Mucosa of rectum (tissue), 2 donors: ENCODE results near the gene NGEF.

Experiments used
- H3K27ac ChIP-seq, 2 donors: one replicate each; pipeline ENCODE4 v1.7.0; 2013; ENCODE audit warnings: inconsistent platforms in 2 of 2, low read depth in 2 of 2, low read length in 2 of 2
- H3K27me3 ChIP-seq, 2 donors: one replicate each; pipeline ENCODE4 v1.7.0; 2013; ENCODE audit warnings: low read length in 2 of 2; ENCODE audit not compliant: control insufficient read depth in 2 of 2, insufficient read depth in 2 of 2
- H3K36me3 ChIP-seq, 2 donors: one replicate each; pipeline ENCODE4 v1.7.0; 2013; ENCODE audit warnings: low read length in 2 of 2; ENCODE audit not compliant: control insufficient read depth in 2 of 2, insufficient read depth in 2 of 2
- H3K4me1 ChIP-seq, 2 donors: one replicate each; pipeline ENCODE4 v1.7.0; 2013; ENCODE audit warnings: low read length in 2 of 2, mild to moderate bottlenecking in 1 of 2; ENCODE audit not compliant: control insufficient read depth in 2 of 2, insufficient read depth in 2 of 2
- H3K4me3 ChIP-seq, 2 donors: one replicate each; pipeline ENCODE4 v1.7.0; 2013; ENCODE audit warnings: low read length in 2 of 2
- H3K9ac ChIP-seq, 2 donors: one replicate each; pipeline ENCODE4 v1.7.0; 2013; ENCODE audit warnings: low read length in 2 of 2, low read depth in 1 of 2, mild to moderate bottlenecking in 1 of 2
- H3K9me3 ChIP-seq, 2 donors: one replicate each; pipeline ENCODE4 v1.7.0; 2013; ENCODE audit warnings: low read length in 2 of 2; ENCODE audit not compliant: control insufficient read depth in 2 of 2
- donor health status: healthy.
- donor health status: Normal muscosa, but diverticular disease.

NGEF gene

DNA sequence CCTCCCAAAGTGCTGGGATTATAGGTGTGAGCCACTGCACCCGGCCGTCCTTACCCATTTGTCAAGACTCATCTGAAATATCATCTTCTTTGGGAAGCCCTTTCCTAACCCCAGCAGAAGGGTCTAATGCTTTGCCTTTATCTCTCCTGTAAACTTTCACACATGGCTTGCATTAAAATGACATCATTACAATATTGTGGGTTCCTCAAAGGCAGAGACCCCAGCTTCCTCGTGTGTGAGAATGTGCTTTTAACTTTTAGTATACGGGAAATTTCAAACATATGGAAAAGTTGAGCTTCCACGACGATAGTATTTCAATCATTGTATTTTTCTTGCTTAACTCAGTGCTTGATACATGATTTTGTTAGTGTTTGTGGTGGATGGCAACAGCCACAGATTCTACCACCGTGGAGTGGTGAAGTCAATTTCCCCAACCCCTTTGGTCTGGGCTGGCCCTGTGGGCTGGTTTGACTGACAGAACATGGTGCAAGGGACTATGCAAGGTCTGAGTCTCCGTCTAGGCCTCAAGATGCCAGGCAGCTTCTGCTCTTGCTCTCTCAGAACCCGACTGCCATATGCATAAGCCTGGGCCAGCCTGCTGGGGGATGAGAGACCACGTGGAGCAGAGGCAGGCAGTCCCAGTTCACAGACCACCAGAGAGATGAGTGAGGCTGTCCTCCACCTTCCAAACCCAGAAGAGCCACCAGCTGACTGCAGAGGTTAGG is 39.9 kb downstream of the NGEF start:
- Histone ChIP-seq H3K27me3 (no peaks in the 10 kb centered on the region), H3K9ac (no peak overlapping the region), H3K36me3 (peaks cover 7 to 15% of the 10 kb centered on the region in 2 donors), H3K4me1 (no peaks in the 10 kb centered on the region), H3K4me3 (no peak overlapping the region), H3K9me3 (no peaks in the 10 kb centered on the region), H3K27ac (no peak overlapping the region)

DNA sequence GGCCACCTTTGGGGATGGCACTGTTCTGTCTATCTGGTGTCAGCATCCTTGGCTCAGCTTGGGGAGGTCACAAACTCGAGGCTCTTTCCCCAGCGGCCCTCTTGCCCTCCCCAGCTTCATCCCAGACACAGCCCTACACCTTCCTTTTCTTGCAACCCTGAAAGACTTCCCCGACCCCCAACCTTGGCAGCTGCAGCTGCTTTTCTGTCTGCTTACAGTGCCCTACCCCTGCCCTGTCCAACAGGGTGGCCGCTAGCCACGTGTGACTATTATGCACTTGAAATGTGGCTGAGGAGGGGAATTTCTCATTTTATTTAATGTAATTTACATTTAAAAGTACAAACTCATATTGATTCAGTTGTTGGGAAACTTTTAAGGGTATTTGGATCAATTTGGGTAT is 41.3 kb downstream of the NGEF start:
- no peak overlapping the region for H3K4me3 ChIP-seq

GRCh38 chr2:232970051-232970450 is 43.0 kb downstream of the NGEF start:
- H3K27me3 ChIP-seq: no peaks in the 10 kb centered on the region
- H3K4me1 ChIP-seq: no peaks in the 10 kb centered on the region
- no peak overlapping the region for H3K9ac ChIP-seq
- H3K36me3 ChIP-seq: peaks cover 7 to 15% of the 10 kb centered on the region in 2 donors
- H3K4me3 ChIP-seq: no peak overlapping the region
- no peaks in the 10 kb centered on the region for H3K9me3 ChIP-seq
- no peak overlapping the region for H3K27ac ChIP-seq

More for the DNA sequence above, 41.3 kb downstream of the NGEF start:
- Histone ChIP-seq H3K9me3 (no peaks in the 10 kb centered on the region), H3K27ac (no peak overlapping the region), H3K4me1 (no peaks in the 10 kb centered on the region), H3K9ac (no peak overlapping the region), H3K27me3 (no peaks in the 10 kb centered on the region), H3K36me3 (peaks cover 7 to 15% of the 10 kb centered on the region in 2 donors)

DNA sequence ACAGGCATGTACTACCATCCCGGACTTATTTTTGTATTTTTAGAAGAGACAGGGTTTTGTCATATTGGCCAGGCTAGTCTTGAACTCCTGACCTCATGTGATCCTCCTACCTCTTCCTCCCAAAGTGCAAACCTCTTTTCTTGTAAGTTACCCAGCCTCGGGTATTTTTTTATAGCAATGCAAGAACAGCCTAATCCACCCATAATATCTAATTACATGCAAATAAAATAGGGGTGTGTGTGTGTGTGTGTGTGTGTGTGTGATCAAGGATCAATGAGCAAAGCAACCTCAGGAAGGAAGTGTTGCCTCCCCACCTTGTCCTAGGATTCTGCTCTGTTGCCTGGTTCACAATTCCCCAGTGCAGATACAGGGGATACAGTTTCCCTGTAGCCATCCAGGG is 45.6 kb downstream of the NGEF start:
- no peaks in the 10 kb centered on the region for H3K27me3 ChIP-seq
- no peak overlapping the region for H3K27ac ChIP-seq
- H3K9ac ChIP-seq: no peak overlapping the region
- H3K36me3 ChIP-seq: peaks cover 3 to 7% of the 10 kb centered on the region in 2 donors
- H3K4me3 ChIP-seq: no peak overlapping the region
- H3K4me1 ChIP-seq: no peaks in the 10 kb centered on the region
- no peaks in the 10 kb centered on the region for H3K9me3 ChIP-seq

GRCh38 chr2:232966122-232966521 is 46.9 kb downstream of the NGEF start:
- Histone ChIP-seq H3K4me3 (no peak overlapping the region), H3K9me3 (no peaks in the 10 kb centered on the region), H3K36me3 (peaks cover 3 to 7% of the 10 kb centered on the region in 2 donors), H3K9ac (no peak overlapping the region), H3K4me1 (no peaks in the 10 kb centered on the region), H3K27ac (no peak overlapping the region), H3K27me3 (no peaks in the 10 kb centered on the region)

GRCh38 chr2:232963913-232964312 is 49.1 kb downstream of the NGEF start:
- H3K36me3 ChIP-seq: peaks cover 3 to 5% of the 10 kb centered on the region in 2 donors

GRCh38 chr2:232960862-232961261 is 52.2 kb downstream of the NGEF start:
- H3K36me3 ChIP-seq: peaks cover 3 to 8% of the 10 kb centered on the region in 2 donors
- no peak overlapping the region for H3K4me3 ChIP-seq
- H3K9me3 ChIP-seq: no peaks in the 10 kb centered on the region
- H3K4me1 ChIP-seq: no peaks in the 10 kb centered on the region
- H3K27ac ChIP-seq: no peak overlapping the region
- H3K27me3 ChIP-seq: no peaks in the 10 kb centered on the region
- no peak overlapping the region for H3K9ac ChIP-seq

More at GRCh38 chr2:232963913-232964312, 49.1 kb downstream of the NGEF start:
- no peak overlapping the region for H3K4me3 ChIP-seq
- no peaks in the 10 kb centered on the region for H3K4me1 ChIP-seq
- H3K27me3 ChIP-seq: no peaks in the 10 kb centered on the region
- H3K9ac ChIP-seq: no peak overlapping the region
- H3K9me3 ChIP-seq: no peaks in the 10 kb centered on the region
- H3K27ac ChIP-seq: no peak overlapping the region

GRCh38 chr2:232959139-232959538 is 53.9 kb downstream of the NGEF start:
- Histone ChIP-seq H3K36me3 (peaks cover 3 to 8% of the 10 kb centered on the region in 2 donors), H3K27me3 (no peaks in the 10 kb centered on the region), H3K4me3 (no peak overlapping the region), H3K4me1 (no peaks in the 10 kb centered on the region), H3K9ac (no peak overlapping the region), H3K9me3 (no peaks in the 10 kb centered on the region), H3K27ac (no peak overlapping the region)

- Histone ChIP-seq H3K4me1 (no peaks in the 10 kb centered on the region), H3K36me3 (peaks cover 3 to 8% of the 10 kb centered on the region in 2 donors), H3K9me3 (no peaks in the 10 kb centered on the region), H3K9ac (no peak overlapping the region), H3K27me3 (no peaks in the 10 kb centered on the region), H3K4me3 (no peak overlapping the region), H3K27ac (no peak overlapping the region)
Observed at GRCh38 chr2:232957657-232958090, 55.4 kb downstream of the NGEF start.

DNA sequence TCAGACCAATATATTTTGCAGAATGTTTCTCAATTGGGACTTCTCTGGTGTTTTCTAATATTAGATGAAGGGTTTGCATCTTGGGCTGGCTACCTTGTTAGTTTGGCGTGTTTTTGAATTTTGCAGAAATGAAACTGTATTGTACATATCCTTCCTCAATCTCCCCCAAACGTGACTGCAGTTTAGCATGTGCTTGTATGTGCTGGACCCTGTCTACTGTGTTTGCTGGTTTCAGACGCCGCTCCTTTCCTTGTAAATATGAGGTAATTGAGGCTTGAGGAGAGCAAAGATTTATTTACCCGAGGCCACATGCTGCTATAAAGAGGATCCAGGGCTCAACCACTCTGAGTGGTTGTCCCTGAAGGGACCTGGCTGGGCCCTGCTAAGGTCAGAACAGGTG is 57.2 kb downstream of the NGEF start:
- Histone ChIP-seq H3K27ac (no peak overlapping the region), H3K4me3 (no peak overlapping the region), H3K36me3 (peaks cover 7 to 8% of the 10 kb centered on the region in 2 donors), H3K9me3 (no peaks in the 10 kb centered on the region), H3K27me3 (no peaks in the 10 kb centered on the region), H3K9ac (no peak overlapping the region), H3K4me1 (no peaks in the 10 kb centered on the region)
